T-helper 2 cell treated with Interferon-gamma antibody and Interleukin-4, amounts not matched to agents 5 μg/mL and 100 μg/mL, for 36 hours (primary cell): ENCODE results near the gene ZNF581.

Experiments used
- DNase-seq: peaks from one replicate; pipeline ENCODE4 v3.0.0; 2021; ENCODE audit warnings: low spot score
- H3K27ac Mint-ChIP-seq: one replicate; pipeline ENCODE4 v1.8.0; 2021; ENCODE audit warnings: mild to moderate bottlenecking, mixed read lengths
- H3K27me3 Mint-ChIP-seq: one replicate; pipeline ENCODE4 v1.8.0; 2021; ENCODE audit warnings: low read depth, mixed read lengths
- H3K36me3 Mint-ChIP-seq: one replicate; pipeline ENCODE4 v1.8.0; 2021; ENCODE audit warnings: low read depth, mixed read lengths
- H3K4me1 Mint-ChIP-seq: one replicate; pipeline ENCODE4 v1.8.0; 2021; ENCODE audit warnings: low read depth, mixed read lengths
- H3K4me3 Mint-ChIP-seq: one replicate; pipeline ENCODE4 v1.8.0; 2022; ENCODE audit warnings: mild to moderate bottlenecking, moderate library complexity, mixed read lengths
- H3K9me3 Mint-ChIP-seq: one replicate; pipeline ENCODE4 v1.8.0; 2021; ENCODE audit warnings: mixed read lengths

The ZNF581 gene

DNA sequence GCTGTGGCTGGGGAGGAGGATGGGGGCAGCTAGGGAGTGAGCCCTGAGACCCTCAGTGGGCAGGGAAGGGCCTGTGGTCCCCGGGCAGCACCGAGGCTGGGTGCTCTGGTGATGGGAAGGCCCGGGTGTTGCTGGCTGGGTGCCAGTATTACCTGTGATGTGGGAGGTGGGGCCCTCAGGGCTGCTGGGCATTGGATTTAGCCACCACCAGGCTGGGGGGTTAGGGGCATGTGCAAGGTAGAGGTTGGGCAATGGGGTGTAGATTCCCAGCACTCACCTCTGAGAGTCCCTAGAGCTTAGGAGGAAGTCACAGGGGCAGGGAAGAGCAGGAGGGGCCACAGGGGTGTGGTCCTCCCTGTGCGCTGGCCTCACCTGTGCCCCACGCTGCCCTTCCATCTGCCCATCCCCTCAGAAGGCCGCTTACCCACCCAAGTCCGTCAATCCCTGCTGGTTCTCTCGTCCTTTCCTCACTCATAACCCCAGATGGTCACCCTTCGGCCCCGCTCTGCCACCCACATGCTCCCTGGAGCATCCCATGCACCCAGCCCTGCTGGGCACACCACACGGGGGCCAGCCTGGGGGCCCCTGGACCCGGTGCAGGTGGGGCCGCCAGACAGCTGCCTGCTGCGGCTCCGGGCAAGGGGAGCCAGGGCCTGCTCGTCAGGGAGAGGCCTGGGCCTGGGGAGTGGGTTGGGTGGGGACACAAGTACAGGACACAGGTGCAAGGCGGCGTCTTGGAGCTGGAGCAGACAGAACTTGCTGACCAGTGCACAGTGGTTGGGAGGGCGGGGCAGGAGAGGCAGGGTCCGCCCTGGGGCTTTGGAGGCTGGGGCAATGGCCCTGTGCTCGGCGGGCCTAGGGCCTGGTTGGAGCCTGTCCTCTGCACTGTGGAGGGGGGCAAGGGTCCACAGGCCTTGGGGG, 44.1 kb downstream of the ZNF581 start:
- Mint-ChIP-seq H3K4me1 (no peaks in the 10 kb centered on the region), H3K9me3 (no peaks in the 10 kb centered on the region), H3K36me3 (peaks cover 13% of the 10 kb centered on the region), H3K27ac (no peak overlapping the region), H3K27me3 (no peaks in the 10 kb centered on the region), H3K4me3 (no peak overlapping the region)
- DNase-seq, result no peak

DNA sequence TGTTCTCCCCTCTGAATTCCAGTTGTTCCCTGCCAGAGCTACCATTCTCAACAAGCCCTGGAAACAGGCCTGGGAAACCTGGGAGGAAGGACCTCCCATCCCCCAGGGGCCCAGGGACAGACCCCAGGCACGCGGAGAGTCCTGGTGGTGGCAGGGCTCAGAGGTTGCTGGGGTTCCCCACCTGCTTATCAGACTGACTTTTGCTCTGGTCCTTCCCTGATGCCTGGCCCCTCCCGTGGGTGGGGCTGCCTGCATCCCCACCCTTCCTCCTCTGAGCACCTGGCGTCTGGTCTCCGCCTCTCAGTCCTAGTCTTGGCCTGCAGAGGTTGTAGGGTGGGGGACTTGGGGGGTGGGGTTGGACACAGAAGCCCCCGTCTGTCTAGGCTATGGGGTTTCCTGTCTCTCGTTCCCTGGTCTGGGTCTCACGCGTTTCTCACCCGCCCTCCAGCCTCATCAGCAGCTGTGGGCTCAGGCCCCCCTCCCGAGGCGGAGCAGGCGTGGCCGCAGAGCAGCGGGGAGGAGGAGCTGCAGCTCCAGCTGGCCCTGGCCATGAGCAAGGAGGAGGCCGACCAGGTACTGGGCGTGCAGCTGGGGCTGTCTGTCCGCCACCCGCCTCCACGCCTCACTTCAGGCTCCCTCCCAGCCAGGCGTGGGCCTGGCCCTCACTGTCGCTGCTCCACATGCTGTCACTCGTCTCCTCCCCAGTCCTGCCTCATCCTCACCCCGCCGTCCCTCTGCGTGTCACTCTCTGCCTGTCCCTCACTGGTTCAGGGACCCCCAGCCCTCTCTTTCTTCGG, 45.2 kb downstream of the ZNF581 start:
- H3K27ac Mint-ChIP-seq, result no peak overlapping the region
- H3K4me3 Mint-ChIP-seq, result no peak overlapping the region
- H3K27me3 Mint-ChIP-seq, result no peaks in the 10 kb centered on the region
- DNase-seq, result no peak
- H3K9me3 Mint-ChIP-seq, result no peaks in the 10 kb centered on the region
- H3K36me3 Mint-ChIP-seq, result peaks cover 15% of the 10 kb centered on the region
- H3K4me1 Mint-ChIP-seq, result no peaks in the 10 kb centered on the region

DNA sequence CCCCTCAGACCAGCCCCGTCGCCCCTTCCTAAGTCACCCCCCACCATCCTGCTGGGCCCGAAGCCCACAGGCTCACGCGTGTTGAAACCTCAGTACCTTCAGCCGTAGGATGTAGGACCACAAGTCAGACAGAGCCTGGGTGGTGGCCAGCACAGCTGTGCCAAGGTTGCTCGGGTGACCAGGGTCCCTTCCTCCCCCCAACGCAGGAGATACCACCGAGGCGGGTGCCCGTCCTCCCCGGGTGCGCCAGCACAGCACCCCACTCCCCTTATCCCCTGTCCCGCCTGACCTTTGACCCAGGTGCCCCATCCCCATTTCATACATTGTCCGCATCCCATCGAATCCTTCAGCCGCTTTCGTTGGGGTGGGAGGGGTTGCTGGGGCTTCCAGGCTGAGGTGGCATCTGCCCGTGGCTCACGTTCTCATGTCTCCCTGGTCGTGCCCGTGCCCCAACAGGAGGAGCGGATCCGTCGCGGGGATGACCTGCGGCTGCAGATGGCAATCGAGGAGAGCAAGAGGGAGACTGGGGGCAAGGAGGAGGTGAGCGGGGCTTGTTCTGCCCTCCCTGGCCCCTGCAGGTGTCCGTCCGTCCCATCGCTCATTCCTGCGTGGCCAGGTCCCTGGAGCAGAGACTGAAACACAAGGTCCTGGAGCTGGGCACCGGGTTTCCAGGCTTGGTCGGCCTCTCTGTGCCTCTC, 46.1 kb downstream of the ZNF581 start:
- H3K27ac Mint-ChIP-seq, result no peak overlapping the region
- peaks cover 13% of the 10 kb centered on the region for H3K36me3 Mint-ChIP-seq
- DNase-seq, result no peak
- no peaks in the 10 kb centered on the region for H3K9me3 Mint-ChIP-seq
- no peaks in the 10 kb centered on the region for H3K4me1 Mint-ChIP-seq
- no peak overlapping the region for H3K4me3 Mint-ChIP-seq
- no peaks in the 10 kb centered on the region for H3K27me3 Mint-ChIP-seq

DNA sequence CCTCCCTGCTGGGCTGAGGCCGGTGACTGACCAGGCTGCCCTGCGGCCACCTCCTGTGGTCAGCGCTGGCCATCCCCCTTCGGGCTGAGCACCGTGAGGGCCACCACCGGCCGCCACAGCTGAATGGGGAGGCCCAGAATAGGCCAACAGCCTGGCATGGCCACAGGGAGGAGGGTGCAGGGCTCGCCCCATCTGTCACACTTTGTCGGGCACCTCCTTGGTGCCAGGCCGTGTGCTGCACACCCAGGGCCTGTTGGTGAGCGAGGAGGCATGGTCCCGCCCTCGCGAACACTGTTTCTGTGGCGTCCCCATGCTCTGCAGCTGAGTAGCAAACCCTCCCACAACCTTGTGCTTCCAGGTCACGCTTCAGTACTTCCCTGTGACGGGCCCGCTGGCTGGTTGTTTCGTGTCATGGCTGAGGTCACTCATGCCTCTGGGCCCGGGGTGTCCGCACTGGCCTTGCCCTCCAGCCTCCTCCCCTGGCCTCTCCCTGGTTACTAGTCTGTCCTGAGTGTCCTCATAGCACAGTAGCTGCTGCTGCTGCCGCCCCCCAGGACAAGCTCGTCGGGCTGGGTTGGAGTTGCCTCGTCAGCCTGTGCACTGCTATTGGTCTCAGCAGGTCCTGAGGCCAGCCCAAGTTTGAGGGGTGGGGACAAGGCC, 46.8 kb downstream of the ZNF581 start:
- H3K4me3 Mint-ChIP-seq, result no peak overlapping the region
- H3K4me1 Mint-ChIP-seq, result no peaks in the 10 kb centered on the region
- DNase-seq, result no peak
- peaks cover 13% of the 10 kb centered on the region for H3K36me3 Mint-ChIP-seq
- no peak overlapping the region for H3K27ac Mint-ChIP-seq
- H3K9me3 Mint-ChIP-seq, result no peaks in the 10 kb centered on the region
- no peaks in the 10 kb centered on the region for H3K27me3 Mint-ChIP-seq

DNA sequence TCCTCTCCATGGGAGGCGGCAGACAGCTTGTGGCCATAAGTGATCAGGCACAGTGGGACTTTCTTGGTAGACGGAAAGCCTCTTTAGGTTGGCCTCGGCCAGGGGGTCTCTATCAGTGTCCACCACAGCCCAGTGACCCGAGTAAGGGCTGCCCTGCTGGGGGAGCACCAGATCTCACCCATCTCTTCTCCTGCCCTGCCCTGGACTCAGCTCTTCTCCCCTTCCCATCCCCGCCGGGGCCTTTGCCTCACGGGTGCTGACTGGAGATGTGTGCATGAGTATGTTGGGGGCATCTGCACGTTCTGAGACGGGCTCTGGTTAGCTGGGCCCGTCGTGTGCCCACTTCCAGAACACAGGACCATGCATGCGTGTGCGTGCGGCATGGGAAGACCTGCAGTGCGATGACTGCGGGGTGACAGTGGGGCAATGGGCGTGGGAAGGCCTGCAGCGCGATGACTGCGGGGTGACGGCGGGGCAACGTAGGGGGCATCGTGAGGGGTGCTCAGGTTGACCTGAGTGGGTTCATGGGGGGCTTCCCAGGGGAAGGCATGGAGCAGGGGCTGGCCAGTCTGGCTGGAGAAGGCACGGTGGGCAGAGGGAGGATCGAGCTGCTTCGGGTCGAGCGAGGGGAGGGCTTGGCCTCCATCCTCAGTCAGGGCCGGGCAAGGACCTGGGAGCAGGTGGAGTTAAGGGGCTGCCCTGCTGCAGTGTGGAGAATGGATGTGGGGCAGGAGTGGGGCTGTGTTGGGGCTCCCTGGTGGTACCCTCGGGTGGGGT, 47.5 kb downstream of the ZNF581 start:
- Mint-ChIP-seq H3K4me1 (no peaks in the 10 kb centered on the region), H3K27me3 (no peaks in the 10 kb centered on the region), H3K4me3 (no peak overlapping the region), H3K9me3 (no peaks in the 10 kb centered on the region), H3K36me3 (peaks cover 9% of the 10 kb centered on the region), H3K27ac (no peak overlapping the region)
- no peak for DNase-seq

DNA sequence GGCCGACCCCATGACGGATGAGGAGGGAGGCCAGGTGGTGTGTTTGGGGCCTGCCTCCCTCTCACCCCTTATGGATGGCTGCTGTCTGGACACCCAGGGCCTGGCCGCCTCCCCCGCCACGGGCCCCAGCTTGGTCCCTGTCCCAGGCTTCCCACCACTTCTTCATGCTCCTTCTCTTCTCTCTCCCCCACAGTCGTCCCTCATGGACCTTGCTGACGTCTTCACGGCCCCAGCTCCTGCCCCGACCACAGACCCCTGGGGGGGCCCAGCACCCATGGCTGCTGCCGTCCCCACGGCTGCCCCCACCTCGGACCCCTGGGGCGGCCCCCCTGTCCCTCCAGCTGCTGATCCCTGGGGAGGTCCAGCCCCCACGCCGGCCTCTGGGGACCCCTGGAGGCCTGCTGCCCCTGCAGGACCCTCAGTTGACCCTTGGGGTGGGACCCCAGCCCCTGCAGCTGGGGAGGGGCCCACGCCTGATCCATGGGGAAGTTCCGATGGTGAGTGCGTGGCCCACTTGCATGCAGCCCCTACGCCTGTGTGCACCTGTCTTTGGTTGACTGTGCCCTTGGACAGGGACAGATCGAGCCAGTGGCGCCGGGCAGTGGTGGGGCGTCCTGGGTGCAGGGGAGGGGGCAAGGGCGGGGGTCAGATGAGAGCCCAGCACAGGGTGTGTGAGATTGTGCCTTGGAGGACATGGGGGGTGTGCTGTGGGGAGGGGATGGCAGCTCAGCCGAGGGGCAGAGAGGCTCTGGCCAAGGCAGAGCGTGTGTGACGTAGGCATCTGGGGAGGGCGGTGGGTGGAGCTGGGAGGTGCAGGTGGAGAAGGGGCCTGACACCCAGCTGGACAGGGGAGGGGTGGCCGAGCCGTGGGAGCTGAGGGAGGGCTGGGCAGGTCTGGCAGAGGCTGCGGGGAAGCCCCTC, 48.4 kb downstream of the ZNF581 start:
- no peaks in the 10 kb centered on the region for H3K9me3 Mint-ChIP-seq
- H3K27ac Mint-ChIP-seq, result no peak overlapping the region
- DNase-seq, result no peak
- H3K27me3 Mint-ChIP-seq, result no peaks in the 10 kb centered on the region
- H3K4me3 Mint-ChIP-seq, result no peak overlapping the region
- no peaks in the 10 kb centered on the region for H3K4me1 Mint-ChIP-seq
- peaks cover 10% of the 10 kb centered on the region for H3K36me3 Mint-ChIP-seq

DNA sequence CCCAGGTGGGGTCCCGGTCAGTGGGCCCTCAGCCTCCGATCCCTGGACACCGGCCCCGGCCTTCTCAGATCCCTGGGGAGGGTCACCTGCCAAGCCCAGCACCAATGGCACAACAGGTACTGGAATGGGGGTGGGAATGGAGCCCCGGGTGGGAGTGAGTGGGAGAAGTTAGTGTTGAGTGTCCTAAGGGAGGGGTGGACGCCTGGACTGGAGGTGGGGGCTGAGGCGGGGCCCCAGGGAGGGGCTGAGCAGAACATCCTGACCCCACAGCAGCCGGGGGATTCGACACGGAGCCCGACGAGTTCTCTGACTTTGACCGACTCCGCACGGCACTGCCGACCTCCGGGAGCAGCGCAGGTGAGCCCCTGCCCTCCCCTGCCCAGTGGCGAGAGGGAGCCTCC, 49.2 kb downstream of the ZNF581 start:
- Mint-ChIP-seq H3K4me3 (no peak overlapping the region), H3K9me3 (no peaks in the 10 kb centered on the region), H3K4me1 (no peaks in the 10 kb centered on the region), H3K36me3 (peaks cover 15% of the 10 kb centered on the region), H3K27me3 (no peaks in the 10 kb centered on the region), H3K27ac (no peak overlapping the region)
- DNase-seq, result no peak

DNA sequence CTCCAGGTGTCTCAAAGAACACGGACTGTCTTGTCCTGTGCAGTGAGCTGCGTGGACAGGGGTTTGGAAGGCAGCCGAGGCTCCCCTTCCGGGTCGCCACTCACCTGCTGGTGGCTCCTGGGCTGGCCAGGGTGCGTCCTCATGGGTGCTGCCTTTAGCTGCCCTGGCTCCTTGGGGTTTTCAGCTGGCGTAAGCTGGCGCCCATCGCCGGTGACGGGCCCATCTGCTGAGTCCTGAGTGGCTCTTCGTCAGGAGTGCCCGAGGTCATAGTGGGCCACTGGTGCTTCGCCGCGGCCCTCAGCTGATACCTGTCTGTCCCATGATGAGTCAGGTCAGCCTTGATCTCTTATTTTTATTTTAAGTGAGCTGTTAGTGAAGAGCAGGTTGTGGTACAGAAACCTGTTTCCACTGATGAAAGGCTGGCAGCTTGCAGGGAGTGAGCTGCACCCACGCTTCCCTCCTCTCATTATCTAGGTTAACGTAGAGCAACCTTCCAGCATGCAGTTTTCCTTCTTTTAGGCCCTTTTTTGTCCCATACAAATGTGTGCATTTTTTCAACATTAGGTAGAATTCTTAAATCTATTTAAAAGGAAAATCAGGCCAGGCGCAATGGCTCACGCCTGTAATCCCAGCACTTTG, 50.0 kb downstream of the ZNF581 start:
- no peaks in the 10 kb centered on the region for H3K4me1 Mint-ChIP-seq
- H3K27me3 Mint-ChIP-seq, result no peaks in the 10 kb centered on the region
- DNase-seq, result no peak
- H3K27ac Mint-ChIP-seq, result no peak overlapping the region
- H3K4me3 Mint-ChIP-seq, result no peak overlapping the region
- no peaks in the 10 kb centered on the region for H3K9me3 Mint-ChIP-seq
- H3K36me3 Mint-ChIP-seq, result peaks cover 18% of the 10 kb centered on the region

DNA sequence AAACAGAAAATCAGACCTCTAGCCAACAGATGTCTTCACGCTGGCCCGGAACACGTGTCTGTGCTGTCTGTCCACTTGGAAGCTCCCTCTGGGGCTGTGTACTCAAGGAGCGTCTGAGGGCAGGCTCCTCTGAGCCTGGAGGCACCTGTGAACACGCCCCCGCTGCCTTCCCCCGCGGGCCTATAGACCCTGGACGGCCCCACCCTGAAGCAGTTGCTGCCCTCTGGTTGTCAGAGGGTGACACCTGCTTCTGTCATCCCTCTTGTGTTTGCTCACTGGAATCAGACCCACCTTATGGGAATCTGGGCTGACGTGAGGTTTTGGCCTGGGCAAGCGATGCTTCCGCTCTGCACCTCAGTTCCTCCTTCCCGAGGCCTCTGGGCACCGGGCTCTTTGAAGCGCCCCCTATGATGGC, 50.8 kb downstream of the ZNF581 start:
- Mint-ChIP-seq H3K27ac (no peak overlapping the region), H3K36me3 (peaks cover 16% of the 10 kb centered on the region), H3K4me3 (no peak overlapping the region), H3K9me3 (no peaks in the 10 kb centered on the region), H3K4me1 (no peaks in the 10 kb centered on the region), H3K27me3 (no peaks in the 10 kb centered on the region)
- DNase-seq, result no peak

DNA sequence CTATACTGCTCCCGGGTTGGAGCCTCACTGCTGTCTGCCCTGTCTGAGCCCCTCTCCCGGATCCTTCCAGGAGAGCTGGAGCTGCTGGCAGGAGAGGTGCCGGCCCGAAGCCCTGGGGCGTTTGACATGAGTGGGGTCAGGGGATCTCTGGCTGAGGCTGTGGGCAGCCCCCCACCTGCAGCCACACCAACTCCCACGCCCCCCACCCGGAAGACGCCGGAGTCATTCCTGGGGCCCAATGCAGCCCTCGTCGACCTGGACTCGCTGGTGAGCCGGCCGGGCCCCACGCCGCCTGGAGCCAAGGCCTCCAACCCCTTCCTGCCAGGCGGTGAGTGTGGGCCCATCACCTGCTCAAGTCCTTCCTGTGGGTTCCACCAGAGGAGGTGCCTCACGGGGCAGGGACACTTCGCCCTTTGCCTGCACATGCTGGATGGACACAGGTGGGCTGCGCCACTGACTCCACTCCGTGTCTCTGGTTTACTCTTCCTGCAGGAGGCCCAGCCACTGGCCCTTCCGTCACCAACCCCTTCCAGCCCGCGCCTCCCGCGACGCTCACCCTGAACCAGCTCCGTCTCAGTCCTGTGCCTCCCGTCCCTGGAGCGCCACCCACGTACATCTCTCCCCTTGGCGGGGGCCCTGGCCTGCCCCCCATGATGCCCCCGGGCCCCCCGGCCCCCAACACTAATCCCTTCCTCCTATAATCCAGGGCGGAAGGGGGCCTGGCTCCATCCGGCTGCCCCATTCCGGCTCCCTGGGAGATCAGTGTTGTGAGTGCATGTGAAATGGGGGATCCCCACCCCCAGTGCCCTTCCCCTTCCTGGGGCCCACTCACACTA, 51.4 kb downstream of the ZNF581 start:
- H3K36me3 Mint-ChIP-seq, result peaks cover 16% of the 10 kb centered on the region
- no peaks in the 10 kb centered on the region for H3K9me3 Mint-ChIP-seq
- H3K4me1 Mint-ChIP-seq, result no peaks in the 10 kb centered on the region
- no peak for DNase-seq
- H3K27me3 Mint-ChIP-seq, result no peaks in the 10 kb centered on the region
- H3K27ac Mint-ChIP-seq, result no peak overlapping the region
- H3K4me3 Mint-ChIP-seq, result no peak overlapping the region
